RCC 7860 (cell line): ENCODE measurements around the gene PRODH2.

Source experiments
- DNase-seq: peaks from one replicate; pipeline ENCODE4 v3.0.0-alpha.2; 2015; ENCODE audit warnings: low spot score
- FAIRE-seq: peaks from 2 replicates; lab custom pipeline; 2012; peaks lifted over from hg19 to GRCh38; lab: Jason Lieb, UNC

The PRODH2 gene

GRCh38 chr19:35764432-35765315 lies 48.0 kb downstream of the PRODH2 start:
- DNase-seq, result no peak
- no peak for FAIRE-seq

GRCh38 chr19:35760711-35761349 lies 51.8 kb downstream of the PRODH2 start:
- FAIRE-seq (no peak), DNase-seq (peak; percentile 21)

DNA sequence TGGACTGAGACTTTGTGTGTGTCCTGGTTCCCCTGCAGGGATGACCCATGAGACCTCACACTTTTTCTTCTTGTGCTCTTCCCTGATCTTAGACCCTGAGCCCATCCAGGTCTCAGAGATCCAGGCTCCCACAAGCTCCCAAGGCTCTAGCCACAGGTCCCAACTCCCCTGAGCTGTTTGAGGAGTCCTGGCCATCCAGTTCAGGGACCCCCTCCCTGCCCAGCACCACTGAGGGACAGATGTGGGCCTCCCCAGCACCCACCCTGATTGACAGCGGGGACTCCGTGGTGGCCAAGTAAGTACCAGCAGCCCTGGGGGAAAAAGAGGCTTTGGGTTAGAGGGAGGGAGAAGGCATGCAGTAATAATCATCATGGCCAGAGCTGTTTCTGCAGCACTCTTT lies 52.9 kb downstream of the PRODH2 start:
- FAIRE-seq, result no peak
- DNase-seq, result no peak

DNA sequence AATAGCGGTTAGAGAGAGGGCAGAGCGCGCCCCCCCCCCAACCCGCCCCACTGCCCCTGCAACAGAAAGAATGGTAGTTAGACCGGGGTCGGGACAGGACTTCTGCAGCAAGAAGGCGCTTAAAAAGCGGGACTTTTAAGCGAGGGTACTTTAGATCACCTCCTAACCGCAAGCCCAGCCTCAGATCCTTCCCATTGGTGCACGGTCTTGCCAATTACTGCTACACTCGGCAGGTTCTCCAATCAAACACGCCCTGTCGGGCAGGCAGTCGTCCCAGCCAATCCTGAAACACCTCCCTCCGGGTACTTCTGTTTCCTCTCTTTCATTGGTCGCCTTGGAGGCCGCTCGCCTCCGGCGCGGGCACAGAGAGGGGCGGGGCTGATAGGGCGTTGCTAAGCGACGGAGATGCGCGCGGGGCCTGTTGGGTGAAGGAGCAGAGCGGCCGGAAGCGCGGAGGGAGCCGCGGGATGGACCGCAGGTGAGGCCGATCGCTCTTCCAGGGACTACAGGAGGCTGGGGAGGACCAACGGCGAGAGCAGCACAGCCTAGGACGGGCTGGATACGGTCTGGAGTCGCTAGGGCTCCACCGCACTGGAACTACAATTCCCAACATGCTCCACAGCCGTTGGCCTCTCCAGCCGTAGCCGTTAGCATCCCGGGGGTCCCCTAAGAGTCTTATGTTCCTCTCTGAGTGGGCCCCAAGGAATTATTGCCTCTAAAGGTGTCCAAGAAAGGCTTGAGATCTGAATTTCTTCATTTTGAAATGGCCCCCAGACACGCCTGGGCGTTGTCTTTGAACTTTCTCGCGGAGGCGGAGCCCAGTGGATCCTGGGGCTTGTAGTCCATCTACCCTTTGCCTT lies 54.7 kb downstream of the PRODH2 start, which contains the start of gene PROSER3:
Gene PROSER3 (plus strand): TSS at position 428 of the 860 bp plus-strand sequence. CDS start 40 bp downstream, at position 468.
- DNase-seq (peak; percentile 98), FAIRE-seq (peak; percentile 89)

- DNase-seq (peak; percentile 50), FAIRE-seq (no peak)
These were observed 55.4 kb downstream of the PRODH2 start for GRCh38 chr19:35757231-35757748.

- FAIRE-seq, result no peak
- DNase-seq, result no peak
These were observed 56.0 kb downstream of the PRODH2 start, which contains the start of gene HSPB6 for GRCh38 chr19:35756377-35757230. Gene HSPB6, minus strand, starts transcription at chr19:35757029. Its CDS starts 21 bp downstream, at chr19:35757008.

DNA sequence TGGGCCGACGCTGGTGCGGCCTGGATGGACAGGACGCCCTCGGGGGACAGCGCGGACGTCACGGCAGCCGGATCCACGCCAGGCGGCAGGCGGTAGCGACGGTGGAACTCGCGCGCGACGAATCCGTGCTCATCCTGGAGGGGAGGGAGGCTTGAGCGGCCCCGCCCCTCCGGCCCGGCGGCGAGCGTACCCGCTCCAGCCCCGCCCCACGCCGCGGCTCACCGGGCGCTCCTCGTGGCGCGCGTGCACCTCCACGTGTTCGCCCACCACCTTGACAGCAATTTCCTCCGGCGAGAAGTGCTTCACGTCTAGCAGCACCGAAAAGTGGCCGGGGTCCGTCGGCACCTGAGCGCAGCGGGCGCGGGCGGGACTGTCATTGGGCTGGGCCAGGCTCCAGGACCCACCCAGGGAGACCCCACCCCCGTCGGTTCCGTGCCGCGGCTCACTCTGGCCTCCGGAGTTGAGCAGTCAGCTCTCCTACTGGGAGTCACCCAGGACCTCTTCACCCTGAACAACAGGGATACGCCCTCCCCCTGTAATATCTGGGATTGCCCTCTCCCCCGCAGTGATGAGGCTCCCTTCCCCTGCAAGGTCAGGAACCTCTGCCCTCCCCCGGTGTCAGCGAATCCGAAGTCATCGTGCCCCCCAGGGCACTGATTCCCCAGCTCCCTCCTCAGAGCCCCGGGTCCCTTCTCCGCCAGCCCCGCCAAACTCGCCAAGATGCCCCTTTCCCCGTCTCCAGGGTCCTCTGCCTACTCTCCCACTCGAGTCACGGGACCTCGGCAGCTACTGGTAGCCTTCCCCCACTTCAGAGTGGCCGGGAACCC lies 56.9 kb downstream of the PRODH2 start:
- FAIRE-seq (no peak), DNase-seq (no peak)

GRCh38 chr19:35755131-35755549 lies 57.5 kb downstream of the PRODH2 start:
- FAIRE-seq (no peak), DNase-seq (no peak)

DNA sequence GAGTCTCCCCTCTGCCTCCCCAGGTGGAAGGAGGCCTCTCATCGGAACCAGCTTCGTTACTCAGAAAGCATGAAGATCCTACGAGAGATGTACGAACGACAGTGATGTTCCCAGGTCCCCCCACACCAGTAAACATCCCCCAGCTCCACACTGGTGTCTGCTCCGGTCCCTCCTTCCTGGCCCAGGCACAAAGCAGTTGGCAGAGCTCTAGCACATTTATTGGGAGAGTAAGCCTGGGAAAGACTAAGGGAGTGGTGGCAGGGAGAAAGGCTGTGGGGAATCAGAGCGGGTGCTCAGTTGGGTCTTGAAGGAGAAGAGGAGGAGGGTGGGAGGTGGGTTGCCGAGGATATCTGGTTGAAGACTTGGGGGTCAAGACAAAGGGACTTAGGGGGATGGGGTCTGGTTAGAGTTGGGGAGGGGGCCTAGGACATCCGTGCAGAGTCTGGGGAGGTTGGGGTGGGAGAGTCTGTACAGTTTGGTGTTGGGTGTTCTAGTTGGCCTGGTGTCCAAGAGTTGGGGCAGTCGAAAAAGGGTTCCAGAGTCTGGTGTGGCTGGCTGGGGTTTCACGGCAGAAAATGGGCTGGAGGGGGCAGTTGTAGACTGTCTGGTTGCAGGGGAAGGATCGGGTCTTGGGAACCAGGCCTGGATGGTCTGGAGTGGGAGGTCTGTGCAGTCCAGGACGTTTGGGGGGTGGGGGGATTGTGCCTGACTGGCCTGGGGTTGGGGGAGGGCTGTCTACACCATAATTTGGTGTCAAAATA lies 58.1 kb downstream of the PRODH2 start:
- FAIRE-seq (no peak), DNase-seq (no peak)

DNA sequence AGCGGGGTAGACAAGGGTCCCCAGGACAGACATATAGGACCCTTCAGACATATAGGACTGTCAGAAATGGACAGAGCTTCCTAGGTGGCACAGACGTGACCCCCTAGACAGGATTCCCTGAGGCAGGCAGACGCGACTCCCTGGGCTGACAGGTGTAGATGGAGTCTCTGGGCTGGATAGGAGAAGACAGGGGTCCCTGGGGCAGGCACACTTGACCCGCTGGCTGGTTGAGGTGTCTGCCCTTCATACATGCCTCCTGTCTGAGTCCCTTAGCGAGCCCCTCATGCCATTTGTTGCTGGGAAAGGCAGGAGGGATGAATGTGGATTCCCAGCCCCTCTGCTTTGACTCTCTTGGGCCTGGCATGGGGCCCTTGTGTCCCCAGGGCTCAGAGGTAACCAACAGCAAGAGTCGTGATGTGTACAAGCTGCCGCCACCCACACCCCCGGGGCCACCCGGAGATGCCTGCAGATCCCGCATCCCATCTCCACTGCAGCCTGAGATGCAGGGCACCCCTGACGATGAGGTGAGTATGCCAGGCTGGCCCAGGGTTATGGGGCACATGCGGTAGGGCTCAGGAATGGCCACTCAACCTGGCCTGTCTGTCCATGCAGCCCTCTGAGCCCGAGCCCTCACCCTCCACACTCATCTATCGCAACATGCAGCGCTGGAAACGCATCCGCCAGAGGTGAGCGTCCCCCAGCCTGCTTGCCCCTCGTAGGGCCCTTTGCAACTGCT lies 58.8 kb downstream of the PRODH2 start:
- FAIRE-seq, result no peak

DNA sequence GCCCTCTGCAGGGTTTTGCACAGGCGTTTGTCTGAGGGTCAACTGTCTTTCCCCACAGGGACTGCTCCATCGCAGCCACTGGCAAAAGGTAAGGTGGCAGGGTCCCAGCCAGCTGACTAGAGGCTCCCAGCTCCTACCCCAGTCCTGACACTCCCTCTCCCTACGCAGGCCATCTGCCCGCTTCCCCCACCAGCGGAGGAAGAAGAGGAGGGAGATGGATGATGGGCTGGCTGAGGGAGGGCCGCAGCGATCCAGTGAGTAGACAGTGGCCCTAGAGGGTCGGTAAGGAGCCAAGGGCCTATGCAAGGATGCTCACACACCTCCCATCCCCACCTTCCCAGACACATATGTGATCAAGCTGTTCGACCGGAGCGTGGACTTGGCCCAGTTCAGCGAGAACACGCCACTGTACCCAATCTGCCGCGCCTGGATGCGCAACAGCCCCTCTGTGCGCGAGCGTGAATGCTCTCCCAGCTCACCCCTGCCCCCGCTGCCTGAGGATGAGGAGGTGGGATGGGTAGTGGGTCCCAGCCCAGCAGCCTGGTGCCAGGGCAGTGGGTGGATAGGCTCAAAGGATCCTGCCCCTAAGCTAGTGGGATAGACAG lies 59.8 kb downstream of the PRODH2 start:
- no peak for FAIRE-seq
- DNase-seq, result no peak

More for the DNA sequence above, 58.8 kb downstream of the PRODH2 start:
- DNase-seq, result no peak

GRCh38 chr19:35751839-35752745 lies 60.6 kb downstream of the PRODH2 start:
- FAIRE-seq (no peak), DNase-seq (no peak)

DNA sequence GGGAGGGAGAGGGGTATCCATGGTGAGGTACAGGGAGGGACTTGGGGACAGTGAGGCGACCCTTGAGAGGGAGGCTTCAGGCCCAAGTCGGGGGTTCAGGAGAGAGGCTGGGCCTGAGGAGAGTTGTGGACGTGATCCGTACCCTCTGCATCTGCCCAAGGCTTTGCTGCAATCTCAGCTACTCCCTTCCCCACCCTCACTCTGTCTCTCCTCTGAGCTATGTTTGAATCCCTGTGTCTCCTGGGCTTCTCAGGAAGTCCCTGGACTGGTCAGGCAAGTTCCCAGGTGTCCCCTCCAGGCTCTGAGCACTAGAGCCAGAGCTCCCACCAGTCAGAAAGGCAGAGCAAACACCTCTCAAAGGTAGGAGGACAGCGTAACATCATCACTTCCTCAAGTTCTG lies 62.5 kb downstream of the PRODH2 start:
- FAIRE-seq, result no peak
- DNase-seq, result no peak
